ENCODE results near the gene CCR6.
A peak's percentile ranks its signal among the peaks of the same experiment; 100 is the strongest.

Gene CCR6

DNA sequence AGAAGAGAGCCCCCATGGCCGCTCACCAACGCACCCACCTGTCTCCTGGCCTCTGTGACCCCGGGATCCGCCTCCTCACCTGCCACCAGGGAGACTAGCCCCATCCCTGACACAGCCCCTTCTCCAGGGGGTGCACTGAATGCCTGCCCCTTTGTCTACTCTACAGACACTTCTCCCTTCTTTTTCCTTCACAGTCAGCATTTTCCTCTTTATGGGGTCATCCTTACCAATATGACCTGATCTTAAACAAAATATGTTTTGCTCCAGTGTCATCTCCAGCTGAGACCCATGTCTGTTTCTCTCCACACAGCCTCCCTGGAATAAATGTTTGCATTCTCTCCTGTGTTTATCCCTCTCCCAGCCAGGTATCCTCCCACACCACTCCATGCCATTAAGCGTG is 14.6 kb upstream of the CCR6 start:
- TF ChIP-seq Cebpa-rat (IDR thresholded peaks at IDR 0.05) = no peak
- H3K27ac ChIP-seq = no peak overlapping the region
- no peaks in the 10 kb centered on the region for H4K20me1 ChIP-seq
- H3K4me2 ChIP-seq = no peak overlapping the region
- H3K4me3 ChIP-seq = no peak overlapping the region
- H3K4me1 ChIP-seq = peaks cover 52% of the 10 kb centered on the region
- H3K27me3 ChIP-seq = no peaks in the 10 kb centered on the region
- H3K9me3 ChIP-seq = peaks cover 38% of the 10 kb centered on the region
- no peak overlapping the region for H3K9ac ChIP-seq
- H3K36me3 ChIP-seq = no peaks in the 10 kb centered on the region

- Histone ChIP-seq H3K4me2 (peak overlapping the region; percentile 87), H3K4me1 (peaks cover 53% of the 10 kb centered on the region), H3K27me3 (no peaks in the 10 kb centered on the region), H4K20me1 (no peaks in the 10 kb centered on the region), H3K27ac (no peak overlapping the region), H3K9ac (no peak overlapping the region), H3K36me3 (no peaks in the 10 kb centered on the region), H3K4me3 (no peak overlapping the region), H3K9me3 (peaks cover 34% of the 10 kb centered on the region)
- TF ChIP-seq Cebpa-rat (IDR thresholded peaks at IDR 0.05) = no peak
These were observed 13.2 kb upstream of the CCR6 start for GRCh38 chr6:167109651-167110050.

GRCh38 chr6:167111597-167111996 is 11.3 kb upstream of the CCR6 start:
- peak overlapping the region; percentile 87 for H3K4me2 ChIP-seq
- no peak for TF ChIP-seq Cebpa-rat (IDR thresholded peaks at IDR 0.05)
- H3K4me3 ChIP-seq = no peak overlapping the region
- no peaks in the 10 kb centered on the region for H3K27me3 ChIP-seq
- H3K9ac ChIP-seq = no peak overlapping the region
- H3K36me3 ChIP-seq = no peaks in the 10 kb centered on the region
- H3K9me3 ChIP-seq = peaks cover 17% of the 10 kb centered on the region
- no peak overlapping the region for H3K27ac ChIP-seq
- H4K20me1 ChIP-seq = no peaks in the 10 kb centered on the region
- H3K4me1 ChIP-seq = peaks cover 72% of the 10 kb centered on the region

- Histone ChIP-seq H3K27me3 (no peaks in the 10 kb centered on the region), H3K9me3 (peaks cover 9% of the 10 kb centered on the region; the same call in 1 of the 2 replicates), H3K27ac (no peak overlapping the region), H3K4me1 (peaks cover 79% of the 10 kb centered on the region), H3K4me3 (no peak overlapping the region), H4K20me1 (no peaks in the 10 kb centered on the region), H3K9ac (no peak overlapping the region), H3K4me2 (peak overlapping the region; percentile 87), H3K36me3 (no peaks in the 10 kb centered on the region)
- TF ChIP-seq Cebpa-rat (IDR thresholded peaks at IDR 0.05) = no peak
These were observed 10.5 kb upstream of the CCR6 start for GRCh38 chr6:167112421-167112820.

GRCh38 chr6:167113047-167113754 is 9.7 kb upstream of the CCR6 start:
- Histone ChIP-seq H4K20me1 (no peaks in the 10 kb centered on the region), H3K27me3 (no peaks in the 10 kb centered on the region), H3K4me1 (peaks cover 79% of the 10 kb centered on the region), H3K4me3 (peak overlapping the region; percentile 37; the same call in 1 of the 2 replicates), H3K9me3 (peaks cover 3% of the 10 kb centered on the region; the same call in 1 of the 2 replicates), H3K9ac (no peak overlapping the region), H3K4me2 (peak overlapping the region; percentile 87), H3K27ac (peak overlapping the region; percentile 10; the same call in 1 of the 2 replicates), H3K36me3 (no peaks in the 10 kb centered on the region)
- no peak for TF ChIP-seq Cebpa-rat (IDR thresholded peaks at IDR 0.05)

GRCh38 chr6:167113935-167114910 is 8.7 kb upstream of the CCR6 start:
- Histone ChIP-seq H3K27me3 (no peaks in the 10 kb centered on the region), H3K36me3 (no peaks in the 10 kb centered on the region), H3K9ac (peak overlapping the region; percentile 40; the same call in 1 of the 2 replicates), H4K20me1 (no peaks in the 10 kb centered on the region), H3K9me3 (no peaks in the 10 kb centered on the region), H3K4me3 (peak overlapping the region; percentile 37; the same call in 1 of the 2 replicates), H3K27ac (peak overlapping the region; percentile 54), H3K4me1 (peaks cover 88% of the 10 kb centered on the region), H3K4me2 (peak overlapping the region; percentile 87)
- no peak for TF ChIP-seq Cebpa-rat (IDR thresholded peaks at IDR 0.05)

DNA sequence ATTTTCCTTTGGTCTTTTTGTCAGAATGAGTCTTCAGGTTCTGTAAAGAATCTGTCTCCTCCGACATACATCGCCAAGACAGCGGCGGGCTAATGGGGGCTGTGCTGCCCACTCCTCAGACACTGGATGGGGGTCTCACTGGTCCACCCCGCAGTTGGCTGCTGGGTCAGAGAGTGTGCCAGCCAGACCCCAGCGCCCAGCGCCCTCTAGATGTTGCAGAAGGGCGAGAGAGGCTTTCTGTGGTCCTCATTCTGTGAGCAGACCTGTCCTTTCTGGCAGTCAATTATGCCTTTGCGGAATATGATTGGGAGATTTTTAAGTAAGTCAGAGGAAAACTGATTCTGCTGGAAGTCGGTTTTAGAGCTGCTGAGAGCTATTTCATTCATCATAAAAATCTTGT is 7.8 kb upstream of the CCR6 start:
- Histone ChIP-seq H3K36me3 (no peaks in the 10 kb centered on the region), H4K20me1 (no peaks in the 10 kb centered on the region), H3K4me1 (peaks cover 90% of the 10 kb centered on the region), H3K4me3 (no peak overlapping the region), H3K9me3 (no peaks in the 10 kb centered on the region), H3K9ac (no peak overlapping the region), H3K27me3 (no peaks in the 10 kb centered on the region), H3K4me2 (peak overlapping the region; percentile 87), H3K27ac (peak overlapping the region; percentile 54; the same call in 1 of the 2 replicates)
- TF ChIP-seq Cebpa-rat (IDR thresholded peaks at IDR 0.05) = no peak

DNA sequence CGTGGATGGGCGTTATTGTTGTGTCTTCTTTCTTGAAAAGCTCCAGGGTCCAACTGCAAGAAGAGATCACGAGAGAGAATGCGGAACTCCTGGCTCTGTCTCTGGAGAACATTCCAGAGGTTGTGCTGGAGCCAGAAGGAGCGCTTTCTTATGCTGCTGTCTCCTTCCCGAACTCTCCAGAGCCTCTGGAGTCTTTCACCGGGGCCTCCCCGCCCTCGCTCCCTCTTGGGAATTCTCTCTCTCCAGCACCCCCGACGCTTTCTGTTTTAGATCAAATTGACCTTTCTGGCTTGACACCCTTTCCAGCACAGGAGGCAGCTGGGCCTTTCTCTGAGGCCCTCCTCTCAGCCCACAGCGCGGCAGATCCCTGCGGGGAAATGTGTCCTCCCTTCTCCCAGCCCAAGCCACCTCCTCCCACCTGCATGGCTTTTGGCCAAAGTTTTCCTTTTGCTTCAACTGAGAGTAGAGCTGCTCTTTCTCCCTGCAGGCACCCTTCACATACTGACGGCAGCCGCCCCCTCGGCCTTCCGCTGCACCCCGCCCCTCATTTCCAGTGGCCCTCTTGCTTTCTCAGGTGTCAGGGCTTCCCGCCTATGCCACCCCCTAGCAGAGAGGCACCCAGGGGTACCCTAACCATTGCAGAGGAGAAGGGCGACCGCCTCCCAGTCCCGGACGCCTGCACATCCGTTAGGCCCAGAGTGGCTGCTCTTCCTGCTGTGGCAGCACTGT is 6.6 kb upstream of the CCR6 start:
- no peak for TF ChIP-seq Cebpa-rat (IDR thresholded peaks at IDR 0.05)
- Histone ChIP-seq H3K27me3 (no peaks in the 10 kb centered on the region), H3K9me3 (no peaks in the 10 kb centered on the region), H3K27ac (peak overlapping the region; percentile 28), H3K4me1 (peaks cover 90% of the 10 kb centered on the region), H3K4me2 (peak overlapping the region; percentile 76), H4K20me1 (no peaks in the 10 kb centered on the region), H3K4me3 (no peak overlapping the region), H3K9ac (no peak overlapping the region), H3K36me3 (no peaks in the 10 kb centered on the region)

- no peak for TF ChIP-seq Cebpa-rat (IDR thresholded peaks at IDR 0.05)
- Histone ChIP-seq H3K9me3 (no peaks in the 10 kb centered on the region), H3K27ac (peak overlapping the region; percentile 28), H3K4me1 (peaks cover 90% of the 10 kb centered on the region), H3K4me2 (peak overlapping the region; percentile 76), H3K9ac (no peak overlapping the region), H4K20me1 (no peaks in the 10 kb centered on the region), H3K27me3 (no peaks in the 10 kb centered on the region), H3K36me3 (no peaks in the 10 kb centered on the region), H3K4me3 (no peak overlapping the region)
These were observed 6.1 kb upstream of the CCR6 start for GRCh38 chr6:167116838-167117228.

Data from BLaER1 (cell line).